Measurements from ENCODE around the gene NR4A3. TPM values are rescaled to one million over a fixed set of nuclear protein-coding genes. Genes with fewer than 3 reads are reported as not detected.

NR4A3 gene
- total RNA-seq, 2 experiments from 2014 or later: 112 to 113 TPM

DNA sequence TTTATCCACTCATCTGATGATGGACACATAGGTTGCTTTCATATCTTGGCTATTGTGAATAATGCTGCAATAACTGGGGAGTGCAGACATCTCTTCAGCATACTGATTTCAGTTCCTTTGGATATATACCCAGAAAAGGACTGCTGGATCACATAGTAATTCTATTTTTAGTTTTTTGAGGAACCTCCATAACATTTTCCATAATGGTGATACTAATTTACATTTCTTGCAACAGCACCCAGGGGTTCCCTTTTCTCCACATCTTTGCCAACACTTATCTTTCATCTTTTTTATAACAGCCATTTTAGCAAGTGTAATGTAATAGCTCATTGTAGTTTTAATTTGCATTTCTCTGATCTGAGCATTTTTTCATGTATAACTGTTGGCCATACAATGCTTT, 34.1 kb upstream of the NR4A3 start:
- no peak for DNase-seq
- Mint-ChIP-seq H3K9me3 (no peaks in the 10 kb centered on the region), H3K36me3 (ENCODE audit: low read depth) (no peaks in the 10 kb centered on the region), H3K27me3 (peaks cover 33% of the 10 kb centered on the region), H3K4me1 (ENCODE audit: low read depth) (peaks cover 14% of the 10 kb centered on the region), H3K27ac (no peak overlapping the region), H3K4me3 (no peak overlapping the region)
- CTCF ChIA-PET: interaction anchor here (0.6 to 1.1 kb wide), 2 partner anchors 812 to 1614 kb away, joined by 3 read pairs; no protein-coding TSS in a partner anchor
- intact Hi-C loops (cut with micrococcal nuclease): no loop called here
- TF ChIP-seq, protein P1, sequence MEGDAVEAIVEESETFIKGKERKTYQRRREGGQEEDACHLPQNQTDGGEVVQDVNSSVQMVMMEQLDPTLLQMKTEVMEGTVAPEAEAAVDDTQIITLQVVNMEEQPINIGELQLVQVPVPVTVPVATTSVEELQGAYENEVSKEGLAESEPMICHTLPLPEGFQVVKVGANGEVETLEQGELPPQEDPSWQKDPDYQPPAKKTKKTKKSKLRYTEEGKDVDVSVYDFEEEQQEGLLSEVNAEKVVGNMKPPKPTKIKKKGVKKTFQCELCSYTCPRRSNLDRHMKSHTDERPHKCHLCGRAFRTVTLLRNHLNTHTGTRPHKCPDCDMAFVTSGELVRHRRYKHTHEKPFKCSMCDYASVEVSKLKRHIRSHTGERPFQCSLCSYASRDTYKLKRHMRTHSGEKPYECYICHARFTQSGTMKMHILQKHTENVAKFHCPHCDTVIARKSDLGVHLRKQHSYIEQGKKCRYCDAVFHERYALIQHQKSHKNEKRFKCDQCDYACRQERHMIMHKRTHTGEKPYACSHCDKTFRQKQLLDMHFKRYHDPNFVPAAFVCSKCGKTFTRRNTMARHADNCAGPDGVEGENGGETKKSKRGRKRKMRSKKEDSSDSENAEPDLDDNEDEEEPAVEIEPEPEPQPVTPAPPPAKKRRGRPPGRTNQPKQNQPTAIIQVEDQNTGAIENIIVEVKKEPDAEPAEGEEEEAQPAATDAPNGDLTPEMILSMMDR (IDR thresholded peaks at IDR 0.05): no peak
- POLR2A ChIA-PET: no interaction called here
- no peak for ATAC-seq

DNA sequence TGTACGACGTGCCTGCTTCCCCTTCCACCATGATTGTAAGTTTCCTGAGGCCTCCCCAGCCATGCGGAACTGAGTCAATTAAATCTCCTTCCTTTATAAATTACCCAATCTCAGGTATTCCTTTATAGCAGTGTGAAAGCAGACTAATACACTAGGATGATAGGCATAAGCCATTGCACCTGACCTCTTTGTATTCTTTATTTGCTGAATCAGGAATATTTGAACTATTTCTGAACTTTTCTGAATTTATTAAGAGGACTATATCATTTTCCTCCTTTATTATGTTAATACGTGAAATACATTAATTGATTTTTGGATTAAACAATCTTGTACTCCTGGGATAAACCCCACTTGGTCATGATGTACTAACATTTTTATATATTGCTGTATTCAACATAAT, 28.2 kb upstream of the NR4A3 start:
- intact Hi-C loops (cut with micrococcal nuclease): no loop called here
- no peak overlapping the region for H3K4me3 Mint-ChIP-seq
- POLR2A ChIA-PET: no interaction called here

DNA sequence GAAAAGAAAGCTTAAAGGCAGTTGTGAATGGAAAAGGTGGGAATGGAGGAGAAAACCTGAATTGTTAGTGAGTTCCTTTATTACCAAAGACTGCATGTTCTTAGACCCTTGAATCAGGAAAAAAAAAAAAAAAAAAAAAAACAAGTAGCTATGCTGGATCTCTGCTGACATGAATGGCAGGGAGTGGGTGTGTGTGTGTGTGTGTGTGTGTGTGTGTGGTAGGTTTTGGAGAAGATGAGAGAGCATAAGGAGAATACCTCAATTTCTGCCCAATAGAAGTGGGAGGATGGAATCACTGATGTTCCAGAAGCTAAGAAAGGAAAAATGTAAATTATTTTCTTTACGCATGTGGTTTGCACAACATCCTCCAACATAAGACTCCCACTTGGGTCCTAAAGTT, 25.5 kb upstream of the NR4A3 start:
- H3K4me1 Mint-ChIP-seq (ENCODE audit: low read depth): no peaks in the 10 kb centered on the region
- POLR2A ChIA-PET: no interaction called here

More for the DNA sequence above, 28.2 kb upstream of the NR4A3 start:
- Mint-ChIP-seq H3K4me1 (ENCODE audit: low read depth) (no peaks in the 10 kb centered on the region), H3K27ac (no peak overlapping the region), H3K9me3 (no peaks in the 10 kb centered on the region), H3K36me3 (ENCODE audit: low read depth) (no peaks in the 10 kb centered on the region), H3K27me3 (peaks cover 13% of the 10 kb centered on the region)
- ATAC-seq (no peak), DNase-seq (no peak)
- TF ChIP-seq, protein P1 (IDR thresholded peaks at IDR 0.05): no peak
- CTCF ChIA-PET: no interaction called here

DNA sequence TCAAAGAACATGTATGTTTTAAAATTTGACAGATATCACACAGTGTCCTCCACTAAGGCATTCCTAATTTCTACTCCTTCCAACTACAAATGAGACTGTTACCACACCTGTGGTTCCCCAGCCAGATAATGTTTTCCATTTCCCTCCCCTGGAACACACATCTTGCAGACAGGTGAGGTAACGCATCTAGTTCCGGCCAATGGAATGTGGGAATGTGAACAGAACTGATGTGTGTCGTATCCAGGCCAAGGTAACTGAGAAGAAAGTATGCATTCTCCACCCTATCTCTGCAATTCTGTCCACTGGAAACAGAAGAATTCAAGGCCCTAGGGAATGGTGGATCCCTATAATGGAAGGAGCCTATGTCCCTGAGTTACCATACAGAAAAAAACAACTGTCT, 19.9 kb upstream of the NR4A3 start:
- Mint-ChIP-seq H3K27ac (no peak overlapping the region), H3K9me3 (no peaks in the 10 kb centered on the region), H3K4me3 (no peak overlapping the region), H3K4me1 (ENCODE audit: low read depth) (no peaks in the 10 kb centered on the region), H3K36me3 (ENCODE audit: low read depth) (no peaks in the 10 kb centered on the region), H3K27me3 (no peaks in the 10 kb centered on the region)
- POLR2A ChIA-PET: no interaction called here
- DNase-seq (no peak), ATAC-seq (no peak)
- TF ChIP-seq, protein P1 (IDR thresholded peaks at IDR 0.05): no peak
- CTCF ChIA-PET: no interaction called here
- intact Hi-C loops (cut with micrococcal nuclease): no loop called here

More for the DNA sequence above, 25.5 kb upstream of the NR4A3 start:
- Mint-ChIP-seq H3K4me3 (no peak overlapping the region), H3K36me3 (ENCODE audit: low read depth) (no peaks in the 10 kb centered on the region), H3K27me3 (peaks cover 7% of the 10 kb centered on the region), H3K9me3 (no peaks in the 10 kb centered on the region), H3K27ac (no peak overlapping the region)
- intact Hi-C loops (cut with micrococcal nuclease): no loop called here
- CTCF ChIA-PET: no interaction called here
- ATAC-seq: no peak
- TF ChIP-seq, protein P1 (IDR thresholded peaks at IDR 0.05): no peak
- peak; percentile 7 for DNase-seq

DNA sequence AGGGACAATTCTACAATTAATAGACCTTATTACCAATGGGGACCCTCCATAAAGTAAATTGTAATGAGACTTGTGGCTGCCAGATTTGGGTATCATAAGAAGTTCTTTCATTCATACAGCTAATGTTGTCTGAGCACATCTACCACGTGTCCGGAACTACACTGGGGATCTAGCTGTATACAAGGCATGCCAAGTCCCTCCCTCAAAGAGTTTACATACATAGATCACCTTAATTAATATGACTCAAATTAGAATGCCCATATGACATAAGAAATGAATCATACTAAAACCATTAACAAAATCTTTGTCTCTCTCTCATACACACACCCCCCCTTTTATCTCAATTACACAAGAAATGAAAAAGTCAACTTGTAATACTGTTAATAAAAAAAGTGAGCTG, 18.0 kb upstream of the NR4A3 start:
- no peak overlapping the region for H3K27ac Mint-ChIP-seq
- H3K4me3 Mint-ChIP-seq: no peak overlapping the region
- TF ChIP-seq, protein P1 (IDR thresholded peaks at IDR 0.05): no peak
- CTCF ChIA-PET: interaction anchor here (0.9 to 1.5 kb wide), 3 partner anchors 18 to 640 kb away, joined by 3 to 4 read pairs (median 4); no protein-coding TSS in a partner anchor
- peaks cover 16% of the 10 kb centered on the region for H3K4me1 Mint-ChIP-seq (ENCODE audit: low read depth)
- POLR2A ChIA-PET: no interaction called here
- no peaks in the 10 kb centered on the region for H3K9me3 Mint-ChIP-seq
- no peaks in the 10 kb centered on the region for H3K27me3 Mint-ChIP-seq
- ATAC-seq: peak; percentile 24
- intact Hi-C loops (cut with micrococcal nuclease): no loop called here
- DNase-seq: no peak
- peaks cover 3% of the 10 kb centered on the region for H3K36me3 Mint-ChIP-seq (ENCODE audit: low read depth)

All from activated CD8-positive, alpha-beta T cell treated with anti-CD3 and anti-CD28 coated beads for 36 hours (primary cell).